ENCODE results near the gene WDR86.

- TF ChIP-seq POLR2A (IDR thresholded peaks at IDR 0.05) = no peak
- TF ChIP-seq POLR2AphosphoS5 (IDR thresholded peaks at IDR 0.05; ENCODE audit: insufficient read depth in 1 of 2, low read depth in 1 of 2) = no peak
These were observed 32.4 kb downstream of the WDR86 start for GRCh38 chr7:151377406-151377805.

Measured in vagina (tissue), 2 donors.